ENCODE data around the gene ZIC2.

Gene ZIC2

DNA sequence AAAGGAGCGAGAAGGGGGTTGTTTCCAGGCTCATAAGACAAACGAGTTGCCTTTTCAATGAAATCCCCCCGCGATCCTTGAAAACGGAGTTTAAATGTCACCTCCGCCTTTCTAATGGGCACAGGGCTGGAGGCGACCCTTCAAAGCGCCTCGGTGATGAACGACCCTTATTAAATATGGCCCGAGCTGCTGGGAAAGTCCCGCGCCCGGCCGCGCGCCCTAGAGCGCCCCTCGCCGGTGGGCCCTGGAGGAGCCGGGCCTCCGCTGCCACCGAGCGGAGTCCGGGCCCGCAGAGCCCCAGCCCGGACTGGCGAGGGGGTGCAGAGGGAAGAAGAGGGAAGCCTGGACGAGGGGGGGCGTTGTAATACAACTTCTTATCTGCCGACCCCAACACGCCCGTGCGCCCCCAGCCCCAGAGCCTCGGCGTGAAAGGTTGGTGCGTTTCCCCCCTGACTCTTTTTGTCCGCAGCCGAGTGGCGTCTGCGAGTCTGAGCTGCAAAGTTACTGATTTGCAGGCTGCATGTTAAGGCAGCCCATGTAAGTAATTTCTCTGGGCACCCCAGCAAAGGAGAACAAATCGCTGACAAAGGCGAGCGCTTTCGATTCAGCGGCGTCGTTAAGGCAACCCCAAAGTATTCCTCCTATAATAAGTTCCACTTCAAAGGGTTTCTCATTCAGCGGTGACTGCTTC lies 21.9 kb upstream of the ZIC2 start:
- no peak for DNase-seq (ENCODE audit: low spot score)

DNA sequence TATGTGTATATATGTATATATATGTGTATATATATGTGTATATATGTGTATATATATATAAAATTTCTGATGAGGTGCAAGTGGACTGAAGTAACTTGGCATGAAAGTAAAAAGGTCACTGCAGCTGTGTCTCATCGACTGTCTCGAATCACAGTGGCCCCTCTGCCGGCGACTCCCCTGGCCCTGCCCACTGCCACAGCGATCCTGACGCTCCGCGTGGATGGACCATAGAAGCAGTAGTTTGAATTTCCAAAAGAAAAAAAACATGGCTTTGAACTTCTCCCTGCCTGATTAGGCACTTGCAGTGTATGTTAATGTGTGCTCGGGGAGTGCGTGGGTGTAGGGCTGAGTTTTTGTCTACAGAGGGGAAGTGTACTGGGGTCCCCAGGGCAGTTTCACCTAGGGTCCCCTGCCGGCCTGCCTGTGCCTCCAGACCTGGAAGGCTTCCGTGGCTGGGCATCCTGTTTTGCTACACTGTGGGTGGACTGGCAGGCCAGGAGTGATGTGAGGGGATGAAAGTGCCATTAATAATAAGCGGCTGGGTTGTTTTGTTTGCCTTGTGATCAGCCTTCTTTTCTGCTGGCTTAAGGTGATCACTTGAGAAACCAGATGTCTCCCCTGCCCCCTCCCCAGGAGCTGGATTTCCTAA lies 20.8 kb upstream of the ZIC2 start:
- DNase-seq (ENCODE audit: low spot score) = no peak

GRCh38 chr13:99961636-99962035 lies 19.9 kb upstream of the ZIC2 start:
- DNase-seq (ENCODE audit: low spot score) = no peak

DNA sequence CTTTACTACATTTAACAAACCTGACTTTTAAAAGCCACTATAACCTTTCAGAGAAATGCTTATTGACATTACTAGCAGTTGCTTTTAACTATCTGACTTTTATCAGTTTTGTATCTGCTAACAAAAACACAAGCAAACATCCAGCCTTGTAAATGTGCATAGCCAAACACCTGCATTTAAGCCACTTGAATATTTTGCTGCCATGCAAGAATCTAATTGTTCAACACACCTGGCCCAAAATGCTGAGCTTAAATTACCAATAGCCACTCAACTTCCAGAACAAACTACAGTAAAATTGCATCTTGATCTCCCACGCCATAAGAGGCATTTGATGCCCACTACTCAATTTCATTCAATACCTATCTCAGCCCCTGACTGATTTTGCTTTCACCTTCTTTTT lies 19.3 kb upstream of the ZIC2 start:
- no peak for DNase-seq (ENCODE audit: low spot score)

DNA sequence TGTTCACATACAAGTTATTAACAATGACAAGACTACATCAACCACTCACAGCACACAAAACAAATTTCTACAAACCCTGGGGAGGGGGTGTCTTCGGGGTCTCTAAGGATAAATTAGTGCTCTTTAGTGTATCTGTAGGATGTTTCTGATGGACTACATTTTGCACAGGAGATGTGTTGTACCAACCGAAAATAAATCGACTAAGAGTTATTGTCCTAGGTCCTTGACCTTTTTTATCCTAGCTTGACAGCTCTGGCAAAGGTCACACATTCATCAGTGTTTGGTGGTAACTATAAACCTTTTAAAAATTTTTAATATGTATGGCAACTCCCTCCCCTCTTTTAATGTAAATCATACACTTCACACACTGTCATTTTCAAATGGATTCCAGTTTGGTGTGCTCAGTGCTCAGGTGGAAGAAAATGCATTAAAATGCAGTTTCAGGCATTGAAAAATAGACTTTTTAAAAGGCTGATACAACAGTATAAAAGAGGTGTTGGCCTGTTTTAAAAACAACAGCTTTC lies 17.7 kb upstream of the ZIC2 start:
- no peak for DNase-seq (ENCODE audit: low spot score)

DNA sequence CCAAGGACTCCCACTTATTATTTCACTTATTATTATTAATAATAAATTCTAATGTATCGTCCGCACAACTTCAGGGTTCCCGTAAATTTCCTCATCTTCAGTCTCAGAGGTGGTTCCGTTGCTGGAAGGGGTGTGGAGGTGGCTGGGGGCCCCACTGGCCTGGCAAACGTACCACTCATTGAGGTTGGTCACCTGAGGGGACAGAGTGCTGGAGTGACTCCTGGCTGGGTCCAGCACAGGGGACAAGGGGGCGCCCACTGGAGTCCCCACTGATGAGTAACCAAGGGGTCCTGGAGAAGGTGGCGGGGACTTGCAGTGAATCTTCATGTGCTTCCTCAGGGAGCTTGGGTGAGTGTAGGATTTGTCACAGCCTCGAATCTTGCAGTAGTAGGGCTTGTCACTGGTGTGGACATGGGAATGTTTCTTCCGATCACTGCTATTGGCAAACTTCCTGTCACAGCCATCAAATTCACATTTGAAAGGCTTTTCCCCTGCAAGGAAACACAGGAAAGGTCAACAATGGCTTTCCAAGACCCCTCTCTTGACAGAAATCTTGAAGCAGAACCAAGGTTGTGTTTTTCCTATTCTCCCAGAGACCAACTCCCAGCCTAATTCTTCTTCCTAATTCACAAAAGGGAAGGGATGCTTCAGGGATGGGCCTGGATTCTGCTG lies 16.1 kb upstream of the ZIC2 start:
- no peak for DNase-seq (ENCODE audit: low spot score)

DNA sequence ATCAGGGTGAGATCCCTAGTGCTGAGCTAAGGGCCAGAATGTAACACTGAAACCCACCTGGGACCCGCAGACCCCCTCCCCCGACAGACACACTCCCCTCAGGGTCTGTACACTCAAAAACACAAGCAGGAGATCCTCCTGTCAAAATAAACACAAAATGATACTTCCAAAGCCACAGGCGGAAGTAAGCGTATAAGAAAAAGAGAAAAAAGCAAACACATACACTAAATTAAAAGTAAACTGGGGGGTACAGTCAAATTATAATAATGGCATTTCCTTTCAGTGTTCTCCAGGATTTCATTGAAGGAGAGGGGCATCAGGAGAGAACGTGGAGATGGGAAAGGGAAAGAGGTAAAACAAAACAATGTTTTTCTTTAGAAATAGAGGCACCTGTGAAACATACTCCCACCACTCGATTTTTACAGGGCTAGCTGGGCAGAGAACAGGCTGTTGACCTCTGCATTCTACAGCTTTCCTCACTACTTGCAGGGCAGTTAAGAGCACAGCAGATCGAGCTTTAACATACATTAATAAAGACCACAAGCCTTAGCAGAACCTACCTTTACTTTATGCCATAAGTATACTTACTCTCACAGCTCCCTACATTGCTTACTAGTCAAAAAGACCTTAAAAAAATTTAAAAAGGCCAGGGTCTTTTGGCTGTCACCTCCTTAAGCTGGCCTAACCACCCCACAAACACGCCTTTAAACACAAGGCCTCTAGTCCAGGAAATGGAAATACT lies 15.3 kb upstream of the ZIC2 start:
- DNase-seq (ENCODE audit: low spot score) = no peak

DNA sequence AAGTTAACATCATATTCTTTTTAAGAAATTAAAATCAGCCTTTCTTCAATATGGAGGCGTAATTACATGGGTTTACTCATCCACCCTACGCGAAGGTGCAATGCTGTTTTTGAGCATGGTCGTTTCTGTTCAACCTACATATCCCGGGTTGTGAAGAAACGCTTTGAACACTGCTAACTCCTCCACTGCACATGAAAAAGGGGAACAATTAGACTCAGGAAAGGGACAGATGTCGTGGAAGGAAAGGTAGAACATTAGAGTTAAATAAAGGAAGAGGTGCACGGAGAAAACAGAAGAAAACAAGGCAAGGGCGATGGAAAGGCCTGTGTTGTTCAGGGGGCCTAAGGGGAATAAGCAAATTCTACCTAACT lies 14.1 kb upstream of the ZIC2 start:
- DNase-seq (ENCODE audit: low spot score) = no peak

- DNase-seq (ENCODE audit: low spot score) = no peak
These were observed 13.6 kb upstream of the ZIC2 start for GRCh38 chr13:99967869-99968520.

GRCh38 chr13:99968521-99969452 lies 12.8 kb upstream of the ZIC2 start:
- peak; percentile 19 for DNase-seq (ENCODE audit: low spot score)

DNA sequence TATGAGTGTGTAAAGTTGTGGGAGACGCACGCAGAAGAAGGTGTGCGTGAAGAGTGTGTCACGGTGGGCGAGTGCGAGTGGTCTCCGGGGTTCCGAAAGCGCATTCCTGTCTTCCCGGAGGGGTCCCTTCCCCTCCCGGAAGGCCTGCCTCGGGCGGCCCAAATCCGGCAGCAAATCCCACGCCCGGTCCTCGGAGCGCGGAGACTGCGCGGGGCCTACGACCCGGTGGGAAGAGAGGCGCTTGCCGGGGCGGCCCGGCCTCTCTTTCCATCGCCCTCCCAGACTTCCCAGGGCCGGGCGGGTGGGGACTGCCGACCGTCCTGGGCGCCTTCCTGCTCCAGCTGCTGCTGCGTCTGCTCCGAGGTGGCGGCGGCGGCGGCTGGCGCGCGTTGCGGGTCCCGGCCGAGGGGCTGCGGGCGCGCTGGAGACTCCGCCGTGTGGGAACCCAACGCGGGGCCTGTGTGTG lies 12.1 kb upstream of the ZIC2 start:
- DNase-seq (ENCODE audit: low spot score) = no peak

GRCh38 chr13:99969919-99970650 lies 11.5 kb upstream of the ZIC2 start:
- peak; percentile 65 for DNase-seq (ENCODE audit: low spot score)

- DNase-seq (ENCODE audit: low spot score) = peak; percentile 14
These were observed 10.7 kb upstream of the ZIC2 start for GRCh38 chr13:99970651-99971575.

DNA sequence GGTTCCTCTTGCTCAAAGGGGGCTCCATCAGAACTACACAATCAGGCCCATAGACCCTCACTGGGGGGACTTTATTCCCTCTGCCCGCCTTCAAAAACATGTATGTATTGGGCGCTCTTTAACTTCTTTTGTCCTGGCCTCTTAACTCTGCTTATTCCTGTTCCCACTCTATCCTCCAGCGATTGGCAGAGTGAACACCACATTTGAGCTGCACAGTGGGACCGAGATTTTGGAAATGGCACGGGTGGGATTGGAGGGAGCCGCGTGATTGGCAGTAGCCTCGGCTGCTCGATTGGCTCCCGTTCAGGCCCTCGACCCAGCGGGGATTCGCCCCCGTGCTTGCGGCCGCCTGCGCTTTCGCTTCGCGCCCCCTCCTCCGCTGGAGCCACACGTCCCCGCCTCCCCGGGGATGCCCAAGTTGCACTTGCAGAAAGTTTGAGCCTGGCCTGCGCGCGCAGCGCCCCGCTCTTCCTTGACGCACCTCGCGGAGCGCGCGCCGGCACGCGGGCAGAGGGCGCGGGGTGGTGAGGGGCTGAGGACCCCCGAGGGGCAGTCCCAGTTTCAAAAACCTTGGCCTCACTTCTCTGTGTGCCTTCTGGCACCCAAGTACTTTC lies 9.9 kb upstream of the ZIC2 start, which contains the start of gene ZIC5:
TSS of gene ZIC5 (minus strand) at position 192 of the 614 bp plus-strand sequence. CDS start at position 28, 164 bp downstream.
- no peak for DNase-seq (ENCODE audit: low spot score)

- no peak for DNase-seq (ENCODE audit: low spot score)
These were observed 9.3 kb upstream of the ZIC2 start for GRCh38 chr13:99972190-99972731.

DNA sequence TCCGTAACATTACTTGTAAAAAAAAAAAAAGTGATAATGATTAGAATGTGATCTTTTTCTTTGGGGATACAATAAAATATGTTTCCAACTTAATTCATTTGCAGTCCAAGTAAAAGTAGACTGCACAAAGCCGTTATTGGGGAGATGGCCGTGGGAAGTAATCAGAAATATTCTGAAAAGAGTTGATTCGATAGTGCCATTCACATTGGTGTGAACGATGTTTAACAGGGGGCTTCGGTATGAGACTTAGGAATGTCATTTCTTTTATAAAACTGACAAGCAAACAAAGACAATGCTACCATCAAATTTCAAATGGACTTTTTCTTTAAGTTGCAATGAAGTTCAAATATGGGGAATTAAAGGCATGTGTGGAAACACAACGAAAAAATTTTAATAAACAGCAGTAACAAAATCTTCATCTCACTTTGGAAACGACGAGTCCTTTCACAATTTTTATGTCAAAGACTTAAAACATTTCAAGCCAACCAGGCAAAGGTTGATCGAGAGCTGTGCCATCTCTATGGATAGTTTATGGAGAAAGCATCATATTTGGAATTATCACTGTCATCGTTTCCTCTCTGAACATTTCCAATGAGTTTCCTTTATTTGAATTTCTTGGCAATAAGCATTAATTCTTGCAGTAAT lies 8.3 kb upstream of the ZIC2 start:
- no peak for DNase-seq (ENCODE audit: low spot score)

DNA sequence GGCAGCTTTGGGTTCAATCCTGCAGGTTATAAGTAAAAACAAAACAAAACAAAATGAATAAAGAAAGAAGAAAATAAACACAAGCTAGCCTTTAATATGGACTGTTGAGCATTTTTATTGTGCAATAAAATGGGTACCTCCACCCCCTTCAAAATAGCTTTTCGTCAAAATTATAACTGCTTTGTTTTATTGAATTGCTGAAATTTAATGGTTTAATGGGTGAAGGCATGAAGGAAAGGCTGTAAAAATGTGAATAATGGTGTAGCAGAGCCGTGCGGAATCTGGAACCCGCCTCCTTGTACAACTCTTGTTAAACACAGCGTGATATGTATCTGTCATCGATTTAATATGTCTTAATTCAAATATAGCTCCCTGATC lies 7.8 kb upstream of the ZIC2 start:
- no peak for DNase-seq (ENCODE audit: low spot score)

Measured in SW480 (cell line).